HG03469 (cell line): ENCODE data around the gene PRPF18.

ENCODE experiments used
- ATAC-seq: cut with Tn5 transposase; IDR thresholded peaks from one replicate; pipeline ENCODE4 v1.9.1; 2021; ENCODE audit warnings: mild to moderate bottlenecking, moderate library complexity, moderate number of reproducible peaks; ENCODE audit not compliant: unreplicated experiment

Gene PRPF18

DNA sequence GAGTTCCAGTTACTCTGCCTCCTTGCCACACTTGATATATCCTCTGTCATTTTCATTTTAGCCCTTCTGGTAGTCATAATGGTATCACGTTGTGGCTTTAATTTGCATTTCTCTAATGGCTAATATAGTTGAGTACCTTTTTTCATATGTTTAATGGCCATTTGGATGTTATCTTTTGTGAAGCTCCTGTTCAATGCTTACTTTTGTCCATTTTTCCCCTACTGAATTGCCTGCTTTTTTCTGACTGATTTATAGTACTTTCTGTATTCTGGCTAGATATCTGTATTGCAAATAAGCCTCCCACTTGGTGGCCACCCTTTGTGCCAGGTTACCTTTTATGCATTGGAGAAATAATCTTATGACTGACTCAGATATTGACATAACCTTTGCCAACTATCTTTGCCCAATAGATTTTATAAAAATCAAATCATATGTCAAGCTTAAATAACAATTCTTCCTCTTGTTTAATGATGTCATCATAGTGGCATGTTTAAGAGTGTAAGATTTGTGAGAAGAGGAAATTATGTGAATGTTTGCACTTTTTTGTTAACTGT, 50.6 kb downstream of the PRPF18 start:
- no peak for ATAC-seq

DNA sequence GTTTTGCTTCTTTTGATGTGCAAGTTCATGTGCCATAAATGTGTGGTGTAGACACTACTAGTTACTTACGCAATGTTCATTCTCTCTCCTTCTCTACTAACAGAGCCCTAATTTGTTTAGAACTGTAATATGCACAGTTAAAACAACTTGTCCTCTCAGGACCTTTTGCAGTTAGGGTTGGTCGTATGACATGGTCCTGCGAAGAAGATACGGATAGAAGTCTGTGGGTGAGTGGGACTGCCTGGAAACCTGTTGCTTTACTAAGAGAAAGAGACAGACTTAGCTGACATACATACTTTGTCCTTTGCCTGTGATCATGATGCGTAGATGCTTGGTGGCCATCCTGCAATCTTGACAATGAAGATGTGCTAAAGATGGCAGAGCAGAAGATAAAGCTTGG, 51.1 kb downstream of the PRPF18 start:
- no peak for ATAC-seq

- ATAC-seq, result no peak
Measured at GRCh38 chr10:13642293-13642692, 55.5 kb downstream of the PRPF18 start.

DNA sequence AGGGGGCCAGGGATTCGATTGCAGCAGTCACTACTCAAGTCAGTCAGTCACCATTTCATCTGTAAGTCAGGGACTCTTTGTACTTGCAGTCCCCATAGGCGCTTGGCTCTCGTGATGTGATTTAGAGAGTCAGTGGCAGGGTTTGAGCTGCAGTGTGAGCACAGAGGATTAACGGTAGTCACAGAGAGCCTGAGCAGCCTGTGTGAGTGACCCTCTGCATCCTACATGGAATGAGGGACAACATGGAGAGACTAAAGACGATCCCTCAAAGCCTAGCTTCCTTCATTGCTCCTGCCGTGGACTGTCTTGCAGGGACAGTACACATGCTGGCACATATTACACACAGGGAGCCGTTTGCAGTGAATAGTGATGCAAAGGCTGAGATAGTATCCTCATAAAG, 56.3 kb downstream of the PRPF18 start:
- ATAC-seq, result no peak

DNA sequence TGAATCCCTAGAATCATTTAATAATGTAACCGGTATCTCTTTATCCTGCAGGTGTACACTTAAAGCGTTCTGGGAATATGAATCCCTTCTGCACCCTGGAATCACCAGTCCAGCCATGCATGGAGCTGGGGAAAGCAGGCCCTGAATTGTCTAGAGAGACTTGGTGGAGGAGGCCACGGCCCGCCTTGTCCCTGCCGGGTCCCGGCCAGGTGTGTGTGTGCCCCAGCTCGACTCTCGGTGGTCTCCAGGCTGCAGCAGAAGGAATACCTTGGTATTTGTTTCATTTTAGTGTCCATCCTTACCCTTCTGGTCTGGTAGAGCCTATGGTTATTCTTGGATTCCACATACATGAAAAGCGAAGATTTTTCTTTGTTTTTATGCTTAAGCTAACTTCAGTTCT, 58.1 kb downstream of the PRPF18 start:
- ATAC-seq, result no peak

DNA sequence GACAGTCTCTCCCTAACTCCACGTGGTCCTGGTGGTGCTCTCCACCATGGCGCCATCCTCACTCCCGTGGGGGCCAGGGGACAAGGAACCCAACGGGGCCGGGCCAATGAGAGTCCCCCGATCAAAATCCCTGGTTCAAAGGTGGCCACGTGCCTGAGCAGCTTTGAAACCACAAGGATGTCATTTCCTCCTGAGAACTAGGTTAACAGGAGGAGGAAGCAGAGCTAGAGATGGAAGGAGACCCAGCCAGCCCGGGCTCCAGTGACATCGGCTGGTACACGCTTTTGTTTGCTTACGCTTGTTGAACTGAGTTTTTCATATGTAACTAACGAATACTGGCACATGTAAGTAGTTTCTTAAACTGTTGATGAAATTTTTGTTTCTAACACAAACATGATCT, 61.7 kb downstream of the PRPF18 start:
- ATAC-seq, result no peak

DNA sequence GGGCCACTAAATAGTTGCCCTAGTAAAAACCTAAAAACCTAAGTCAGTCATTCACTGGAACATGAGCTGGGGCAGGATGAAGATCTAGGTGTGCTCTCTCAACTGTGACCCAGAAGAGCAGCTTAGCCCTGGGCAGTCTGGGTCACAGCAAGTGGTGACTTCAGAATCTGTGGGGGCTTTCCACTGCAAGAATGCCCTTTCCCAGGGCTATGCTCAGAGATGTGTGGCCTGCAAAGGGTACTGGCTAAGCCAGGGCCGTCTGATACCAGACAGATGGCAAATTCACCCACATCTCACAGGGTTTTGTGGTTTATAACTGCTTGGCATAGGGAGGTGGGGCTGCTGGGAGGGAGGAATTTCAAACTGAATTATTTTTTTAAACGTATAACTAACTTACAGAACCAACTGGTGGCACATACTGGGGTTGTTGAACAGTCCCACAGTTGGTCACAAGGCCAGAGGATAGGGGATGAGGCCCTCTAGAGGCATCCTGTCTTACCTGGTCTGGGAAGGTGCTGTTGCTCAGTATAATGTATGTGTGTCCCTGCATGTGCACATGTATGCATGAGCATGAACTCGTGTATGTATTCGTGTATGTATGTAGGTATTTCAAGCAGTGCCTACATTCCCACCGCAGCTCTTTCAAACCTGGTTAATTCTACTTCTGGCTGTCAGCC, 63.2 kb downstream of the PRPF18 start:
- ATAC-seq, result no peak

DNA sequence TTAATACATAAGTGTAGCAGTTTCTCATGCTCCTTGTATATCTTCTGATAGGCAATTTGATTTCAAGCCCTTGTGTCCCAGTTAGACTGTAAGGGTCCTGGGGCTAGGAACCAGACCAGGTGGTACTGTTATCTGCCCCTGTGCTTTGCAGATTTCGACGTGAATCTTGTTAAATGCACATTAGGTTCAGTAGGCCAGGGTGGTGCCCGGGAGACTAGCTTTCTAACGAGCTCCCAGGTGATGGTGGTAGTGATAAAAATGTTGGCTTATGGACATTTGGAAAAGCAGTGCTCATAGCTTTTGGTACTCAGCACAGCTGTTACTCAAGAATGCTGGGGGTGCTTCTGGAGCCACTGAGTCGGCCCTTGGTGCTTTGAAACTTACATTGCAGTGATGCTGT, 64.2 kb downstream of the PRPF18 start:
- no peak for ATAC-seq

- ATAC-seq, result no peak
Measured at GRCh38 chr10:13651969-13652720, 65.4 kb downstream of the PRPF18 start.

GRCh38 chr10:13652860-13653259, 66.1 kb downstream of the PRPF18 start:
- ATAC-seq, result no peak

DNA sequence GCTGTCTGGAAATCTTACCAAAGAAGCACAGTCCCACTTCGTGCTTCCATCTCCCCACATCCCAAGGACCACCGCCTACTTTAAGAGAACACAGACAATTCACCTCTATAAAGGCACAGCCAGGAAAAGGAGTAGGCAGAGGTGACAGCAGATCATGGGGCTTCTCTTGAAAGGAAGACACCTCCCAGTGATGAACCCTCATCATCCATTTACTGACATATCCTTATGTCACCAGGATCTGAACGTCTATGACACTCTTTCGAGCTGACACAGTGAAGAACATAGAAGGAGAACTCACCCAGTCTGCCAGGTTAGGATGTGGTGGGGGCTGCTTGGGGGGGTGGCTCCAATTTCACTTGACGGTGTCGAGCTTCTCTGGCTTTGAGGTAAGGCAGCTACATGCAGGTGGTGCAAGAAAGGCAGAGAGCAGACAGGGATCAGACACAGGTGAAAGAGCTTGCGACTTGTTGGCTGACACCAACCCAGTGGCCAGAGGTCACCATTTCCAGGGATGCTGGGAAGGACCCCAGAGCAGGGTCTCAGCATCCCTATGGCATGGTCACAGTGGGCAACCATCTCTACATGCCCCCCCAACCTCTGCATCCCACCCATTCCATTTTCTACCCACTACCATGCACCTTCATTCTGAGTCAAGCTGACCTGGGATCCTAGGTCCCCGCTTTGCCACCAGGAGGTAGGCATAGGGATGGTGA, 67.5 kb downstream of the PRPF18 start:
- ATAC-seq, result no peak

DNA sequence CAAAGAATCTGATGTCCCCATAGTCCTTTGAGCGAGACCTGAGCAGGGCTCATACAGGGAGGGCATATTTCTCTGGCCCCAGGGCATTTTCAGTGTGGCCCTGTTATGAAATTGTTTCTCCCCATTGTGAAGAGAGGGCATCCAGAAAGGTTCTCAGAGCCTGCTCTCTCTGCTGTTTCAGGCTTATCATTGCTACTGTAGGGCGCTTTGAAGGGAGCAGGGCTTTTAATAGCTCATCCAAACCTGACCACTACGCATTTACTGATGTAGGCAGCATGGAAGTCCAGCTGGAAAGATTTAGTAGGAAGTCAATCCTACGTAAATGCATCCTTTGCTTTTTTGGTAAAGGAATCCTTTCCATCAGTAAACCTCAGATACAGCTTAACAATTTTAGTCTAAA, 68.1 kb downstream of the PRPF18 start:
- ATAC-seq, result no peak

DNA sequence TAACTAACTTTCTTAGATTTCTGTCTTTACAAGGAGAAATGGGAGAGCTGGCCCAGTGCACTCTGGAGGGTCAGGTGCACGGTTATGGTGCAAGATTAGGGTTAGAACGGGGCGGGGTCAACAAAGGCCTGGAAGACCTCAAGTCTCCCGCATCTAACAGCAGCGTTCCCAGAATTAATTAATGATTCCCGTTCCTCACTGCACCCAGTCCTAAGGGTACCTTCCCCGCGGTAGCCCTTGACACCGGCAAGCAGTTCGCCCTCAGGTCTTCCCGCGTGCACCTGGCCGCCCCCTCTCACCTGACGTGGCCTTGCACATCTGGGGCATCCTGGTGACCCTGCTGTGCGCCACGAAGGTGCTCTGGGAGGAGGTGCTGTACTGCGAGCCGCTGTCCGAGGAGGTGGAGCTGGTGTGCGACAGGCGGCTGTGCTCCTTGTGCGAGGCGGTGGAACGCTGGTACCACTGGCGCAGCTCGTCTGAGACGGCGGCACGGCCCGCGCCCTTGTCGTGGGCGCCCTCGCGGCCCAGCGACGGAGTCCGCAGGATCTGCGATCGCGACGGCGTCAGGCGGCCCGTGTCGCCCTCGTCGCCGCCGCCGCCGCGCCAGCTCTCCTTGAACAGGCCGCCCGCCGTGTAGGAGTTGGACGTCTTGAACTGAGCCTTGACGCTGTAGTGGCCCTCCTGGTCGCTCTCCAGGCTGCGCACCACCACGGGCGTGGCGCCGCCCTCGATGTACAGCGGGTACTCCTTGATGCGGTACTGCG, 69.8 kb downstream of the PRPF18 start:
- no peak for ATAC-seq

DNA sequence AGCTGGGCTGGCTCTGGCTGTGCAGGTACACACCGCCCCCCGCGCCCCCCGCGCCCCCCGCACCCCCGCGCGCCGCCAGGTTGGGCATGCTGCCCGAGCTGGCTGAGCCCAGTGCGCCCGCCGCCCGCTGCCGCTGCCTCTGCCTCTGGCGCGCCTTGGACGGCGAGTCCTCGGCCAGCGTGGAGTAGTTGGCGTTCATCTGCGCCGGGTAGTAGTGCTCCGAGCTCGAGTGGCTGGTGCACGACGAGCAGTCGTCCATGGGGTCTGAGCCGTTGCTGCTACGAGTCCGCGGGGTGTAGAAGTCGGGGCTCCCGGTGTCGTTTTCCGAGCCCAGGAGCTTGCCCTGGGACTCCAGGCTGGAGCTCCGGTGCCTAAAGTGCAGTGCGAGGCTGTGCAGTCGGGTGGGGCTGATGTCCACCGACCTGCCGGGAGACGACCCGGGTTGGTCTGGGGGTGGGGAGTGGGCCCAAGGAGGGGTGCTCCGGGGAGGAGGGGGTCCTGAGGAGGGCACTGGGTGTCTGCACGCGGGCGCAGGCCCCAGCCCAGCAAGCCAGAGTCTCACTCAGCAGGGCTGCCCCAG, 70.4 kb downstream of the PRPF18 start:
- ATAC-seq, result no peak

- ATAC-seq, result no peak
Measured at GRCh38 chr10:13658264-13658663, 71.5 kb downstream of the PRPF18 start.

GRCh38 chr10:13658871-13659685, 72.3 kb downstream of the PRPF18 start:
- ATAC-seq, result no peak

DNA sequence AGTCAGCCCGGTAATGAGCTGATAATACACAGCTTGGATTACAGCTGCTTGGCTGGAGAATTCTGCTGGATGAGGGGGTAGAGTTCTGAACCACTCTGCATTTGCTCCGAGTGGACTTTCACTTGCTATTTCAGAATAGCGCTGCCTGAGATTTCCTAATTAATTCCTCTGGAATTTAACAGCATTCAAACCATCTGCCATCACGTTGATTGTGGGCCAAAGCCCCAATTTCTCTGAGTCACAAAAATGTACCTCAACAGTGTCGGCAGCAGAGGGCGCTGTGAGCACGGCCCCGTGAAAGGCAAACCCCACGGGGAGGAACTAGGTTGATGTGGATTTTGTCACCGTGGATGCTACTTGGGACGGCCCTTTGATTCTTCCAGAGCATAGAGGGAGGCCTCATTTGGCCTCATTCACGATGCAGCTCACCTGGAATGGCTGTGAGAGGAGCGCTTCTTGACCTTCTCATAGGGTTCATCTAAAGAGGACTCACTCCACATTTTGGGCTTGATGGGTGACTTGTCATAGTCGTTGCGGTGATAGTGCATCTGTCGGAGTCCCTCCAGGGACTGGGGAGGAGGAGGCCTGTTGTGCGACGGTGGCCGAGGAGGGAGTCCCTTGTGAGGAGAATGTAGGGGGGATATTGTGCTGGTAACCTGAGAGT, 73.3 kb downstream of the PRPF18 start:
- no peak for ATAC-seq

- no peak for ATAC-seq
Measured at GRCh38 chr10:13660551-13660920, 73.8 kb downstream of the PRPF18 start.

GRCh38 chr10:13661256-13661655, 74.5 kb downstream of the PRPF18 start:
- no peak for ATAC-seq
